Colonic mucosa (tissue), 4 donors: ENCODE measurements around the gene TUBGCP2. TPM values are rescaled to one million over a fixed set of nuclear protein-coding genes. Genes with fewer than 3 reads are reported as not detected.
A peak's percentile ranks its signal among the peaks of the same experiment; 100 is the strongest.
"Not testable (repeated sequence)": the region's sequence is repeated elsewhere in the genome, so short reads cannot be mapped to it uniquely, and the experiment has no call there.

Experiments used
- DNase-seq: peaks from one replicate; pipeline ENCODE4 v3.0.0-alpha.2; 2020
- H3K27ac ChIP-seq: fragments of 200-600 bp; one replicate; pipeline ENCODE4 v1.8.0; 2021
- H3K27me3 ChIP-seq: fragments of 200-600 bp; one replicate; pipeline ENCODE4 v1.8.0; 2021
- H3K36me3 ChIP-seq: fragments of 200-600 bp; one replicate; pipeline ENCODE4 v1.8.0; 2021
- H3K4me1 ChIP-seq: fragments of 200-600 bp; one replicate; pipeline ENCODE4 v1.8.0; 2021; ENCODE audit warnings: mild to moderate bottlenecking
- H3K4me3 ChIP-seq: fragments of 200-600 bp; one replicate; pipeline ENCODE4 v1.8.0; 2021
- H3K9ac ChIP-seq, 2 donors: one replicate each; pipeline ENCODE4 v1.7.0; 2013; ENCODE audit warnings: control low read depth in 2 of 2, low read depth in 2 of 2, low read length in 2 of 2
- H3K9me3 ChIP-seq: fragments of 200-600 bp; one replicate; pipeline ENCODE4 v1.8.0; 2021
- CTCF ChIP-seq: fragments of 200-600 bp; IDR thresholded peaks from one replicate; pipeline ENCODE4 v1.8.0; 2022; ENCODE audit warnings: antibody characterized with exemption, mild to moderate bottlenecking
- intact Hi-C: fragments of 100-400 bp; cut with DNase I; formaldehyde crosslinking; loops from one replicate; pipeline ENCODE4 v1.14.1; 2022
- total RNA-seq, 2 donors: library from RNA; stranded (reverse); fragmentation: NEBNext Ultra II Directional in 1 of 2; extraction: Animal tissue kit (Norgen Biotek cat#: 25700) in 1 of 2; gene quantifications; one replicate each; pipeline ENCODE4 v1.2.1, GENCODE V29; 2021
- donor health status: healthy.
- donor health status: DM: no; HTN: no; CAD: no.
- donor health status: DM: no; HTN: no; CAD: no.

Gene TUBGCP2
- total RNA-seq, 2 donors from 2014 or later = 64.7 to 67.5 TPM

- Histone ChIP-seq H3K27me3 (no peaks in the 10 kb centered on the region), H3K27ac (no peak overlapping the region), H3K4me1 (peaks cover 15% of the 10 kb centered on the region), H3K36me3 (no peaks in the 10 kb centered on the region), H3K9me3 (no peaks in the 10 kb centered on the region), H3K9ac (no peak overlapping the region), H3K4me3 (no peak overlapping the region)
- intact Hi-C loops = no loop called here
- no peak for TF ChIP-seq CTCF
- no peak for DNase-seq
Observed at GRCh38 chr10:133267293-133267692, 41.4 kb downstream of the TUBGCP2 start.

DNA sequence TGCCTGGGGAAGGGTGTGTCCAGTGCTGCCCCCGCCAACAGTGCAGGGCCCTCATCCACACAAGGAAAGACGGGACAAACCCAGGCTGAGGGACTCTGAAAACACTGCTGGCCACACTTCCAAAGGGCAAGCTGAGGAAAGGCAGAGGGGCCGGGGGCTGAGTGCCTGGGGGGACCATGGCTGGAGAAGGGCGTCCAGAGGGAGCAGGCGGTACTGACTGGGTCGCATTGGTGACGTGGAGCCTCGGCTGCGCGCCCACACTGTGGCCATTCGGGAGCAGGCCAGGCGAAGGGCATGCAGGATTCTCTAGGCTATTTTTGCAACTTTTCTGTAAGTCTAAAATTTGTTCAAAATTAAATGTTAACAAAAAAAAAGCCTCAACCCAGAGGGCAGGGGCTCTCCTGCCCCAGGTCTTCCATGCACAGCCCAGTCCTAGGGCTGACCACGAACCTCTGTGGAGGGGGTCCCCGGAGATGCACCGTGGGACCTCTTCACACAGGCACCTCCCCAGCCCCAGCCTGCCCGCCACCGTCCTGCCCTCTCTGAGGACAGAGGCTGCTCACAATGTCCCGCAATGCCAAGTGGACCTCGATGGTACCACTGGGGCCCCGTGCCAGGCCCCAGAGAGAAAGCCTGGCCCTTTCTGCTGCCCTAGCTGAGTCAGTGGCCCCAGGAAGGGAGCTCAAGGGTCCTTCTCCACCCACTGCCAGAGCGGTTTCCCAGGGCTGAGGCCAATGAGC, 42.4 kb downstream of the TUBGCP2 start:
- no peak overlapping the region for H3K27ac ChIP-seq
- intact Hi-C loops = no loop called here
- no peaks in the 10 kb centered on the region for H3K27me3 ChIP-seq
- no peaks in the 10 kb centered on the region for H3K36me3 ChIP-seq
- no peak overlapping the region for H3K4me3 ChIP-seq
- no peak overlapping the region for H3K9ac ChIP-seq
- H3K4me1 ChIP-seq = peaks cover 18% of the 10 kb centered on the region
- TF ChIP-seq CTCF = no peak
- no peak for DNase-seq
- no peaks in the 10 kb centered on the region for H3K9me3 ChIP-seq

GRCh38 chr10:133265052-133265451, 43.6 kb downstream of the TUBGCP2 start:
- H3K9ac ChIP-seq, H3K27ac ChIP-seq, intact Hi-C loops, H3K27me3 ChIP-seq, H3K36me3 ChIP-seq, H3K9me3 ChIP-seq, H3K4me3 ChIP-seq, DNase-seq: not testable (repeated sequence)
- H3K4me1 ChIP-seq = peaks cover 24% of the 10 kb centered on the region

DNA sequence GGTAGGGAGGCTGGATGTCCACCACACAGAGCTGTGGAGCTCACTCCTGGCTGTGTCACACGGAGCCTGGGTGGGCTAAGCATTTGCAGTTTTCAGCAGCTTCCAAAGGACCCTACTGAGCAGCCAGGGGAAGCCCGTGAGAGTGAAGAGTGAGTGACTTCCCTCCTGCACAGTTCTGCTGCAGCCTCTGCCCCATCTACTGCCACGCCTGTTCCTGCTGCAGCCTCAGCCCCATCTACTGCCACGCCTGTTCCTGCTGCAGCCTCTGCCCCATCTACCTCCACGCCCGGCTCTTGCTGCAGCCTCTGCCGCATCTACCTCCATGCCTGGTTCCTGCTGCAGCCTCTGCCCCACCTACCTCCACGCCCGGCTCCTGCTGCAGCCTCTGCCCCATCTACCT, 44.2 kb downstream of the TUBGCP2 start:
- peaks cover 24% of the 10 kb centered on the region for H3K4me1 ChIP-seq
- TF ChIP-seq CTCF = no peak
- no peaks in the 10 kb centered on the region for H3K9me3 ChIP-seq
- no peaks in the 10 kb centered on the region for H3K27me3 ChIP-seq
- H3K27ac ChIP-seq = no peak overlapping the region
- intact Hi-C loops = loop anchor here (5.0 kb wide), 1 partner anchor 43 kb away; the partner anchor contains the start of genes TUBGCP2 and ZNF511
- peak; percentile 72 for DNase-seq
- no peak overlapping the region for H3K9ac ChIP-seq
- H3K4me3 ChIP-seq = no peak overlapping the region
- H3K36me3 ChIP-seq = no peaks in the 10 kb centered on the region

DNA sequence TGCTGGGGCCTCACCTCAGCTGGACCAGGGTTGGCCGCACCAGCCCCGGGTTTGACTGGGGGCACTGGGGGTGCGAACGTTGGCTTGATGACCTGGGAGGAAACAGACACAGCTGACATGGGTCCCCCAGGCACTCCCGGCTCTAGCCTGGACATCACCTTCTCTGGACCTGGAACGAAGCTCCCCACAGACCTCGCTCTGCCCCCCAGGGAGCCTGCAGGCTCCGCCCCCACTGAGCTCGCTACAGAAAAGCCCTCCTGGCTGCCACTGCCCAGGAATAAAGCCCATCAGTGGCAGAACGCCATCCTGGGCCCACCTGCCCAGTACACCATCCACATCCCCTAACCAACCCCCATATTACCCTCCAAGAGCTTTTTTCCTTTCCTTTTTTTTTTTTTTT, 45.0 kb downstream of the TUBGCP2 start:
- Histone ChIP-seq H3K4me3 (no peak overlapping the region), H3K9me3 (no peaks in the 10 kb centered on the region), H3K4me1 (peaks cover 26% of the 10 kb centered on the region), H3K36me3 (no peaks in the 10 kb centered on the region), H3K9ac (no peak overlapping the region), H3K27ac (no peak overlapping the region), H3K27me3 (no peaks in the 10 kb centered on the region)
- TF ChIP-seq CTCF = no peak
- intact Hi-C loops = loop anchor here (5.0 kb wide), 1 partner anchor 44 kb away; the partner anchor contains the start of genes TUBGCP2 and ZNF511
- DNase-seq = no peak

DNA sequence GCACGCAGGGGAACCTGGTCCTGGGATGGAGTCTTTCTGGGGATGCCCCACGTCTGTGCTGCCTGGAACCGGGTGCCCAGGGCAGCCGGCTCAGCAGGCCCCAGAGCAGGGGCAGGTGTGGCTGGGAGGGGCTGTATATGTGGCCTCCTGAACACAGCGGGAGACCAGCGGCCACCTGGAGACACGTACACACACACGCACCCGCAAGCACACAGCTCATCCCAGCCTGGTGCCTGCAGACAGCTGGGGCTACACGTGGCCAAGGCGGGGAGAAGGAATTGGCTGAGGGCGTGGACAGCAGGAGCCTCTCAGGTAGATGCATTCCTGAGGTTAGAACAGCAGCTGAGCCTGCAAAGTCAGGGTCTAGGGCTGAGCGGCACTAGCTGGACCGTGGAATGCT, 46.0 kb downstream of the TUBGCP2 start:
- intact Hi-C loops = loop anchor here (5.0 kb wide), 1 partner anchor 45 kb away; the partner anchor contains the start of genes TUBGCP2 and ZNF511
- Histone ChIP-seq H3K27ac (peak overlapping the region; percentile 27), H3K4me1 (peaks cover 36% of the 10 kb centered on the region), H3K27me3 (no peaks in the 10 kb centered on the region), H3K36me3 (no peaks in the 10 kb centered on the region), H3K9me3 (no peaks in the 10 kb centered on the region), H3K4me3 (no peak overlapping the region), H3K9ac (peak overlapping the region; percentile 33 to 58)
- peak; percentile 55 for DNase-seq
- no peak for TF ChIP-seq CTCF
